Activated T-helper 1 cell treated with anti-CD3 and anti-CD28 coated beads, Interleukin-2, amount 50 U/mL, for 16 hours (primary cell): ENCODE data around the gene C3orf52.
"Not testable (repeated sequence)": the region's sequence is repeated elsewhere in the genome, so short reads cannot be mapped to it uniquely, and the experiment has no call there.

Experiments
- DNase-seq, 2 donors: peaks; one replicate each; pipeline ENCODE4 v3.0.0-alpha.2; 2020; ENCODE audit warnings: low read depth in 1 of 2, low spot score in 1 of 2

C3orf52 gene

DNA sequence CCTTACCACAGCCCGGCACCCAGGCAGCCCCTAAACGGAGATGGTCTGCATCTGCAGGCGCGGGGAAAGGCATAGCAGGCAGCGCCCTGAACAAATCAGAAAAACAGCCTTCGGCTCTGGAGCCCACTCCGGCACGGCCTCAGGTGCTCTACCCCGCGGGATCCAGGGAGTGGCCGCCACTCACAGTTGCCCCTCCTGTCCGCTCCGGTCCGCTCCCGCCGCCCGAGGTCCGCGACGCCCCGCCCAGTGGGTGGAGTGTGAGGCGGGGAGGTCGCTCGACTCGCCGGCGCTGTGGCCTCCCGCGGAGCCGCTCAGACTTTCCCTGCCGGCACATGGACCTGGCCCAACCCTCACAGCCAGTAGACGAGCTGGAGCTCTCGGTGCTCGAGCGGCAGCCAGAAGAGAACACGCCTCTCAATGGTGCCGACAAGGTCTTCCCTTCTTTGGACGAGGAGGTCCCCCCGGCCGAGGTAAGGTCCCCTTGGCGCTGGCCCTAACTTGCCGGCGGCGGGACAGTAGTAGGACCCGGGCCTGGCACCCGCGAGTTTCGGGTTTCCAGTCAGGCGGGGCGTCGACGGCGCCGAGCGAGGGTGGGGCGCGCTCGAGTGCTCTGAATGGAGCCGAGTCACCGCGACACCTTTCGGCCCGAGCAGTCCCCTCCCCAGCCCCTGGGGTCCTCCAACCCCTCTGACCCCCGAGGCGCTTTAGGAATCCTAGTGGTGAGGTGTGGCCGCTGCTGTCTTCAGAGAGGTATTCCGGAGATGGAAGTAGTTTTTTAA, at the start of gene C3orf52:
TSS of gene C3orf52 (plus strand) at position 314 of the 779 bp plus-strand sequence. CDS start at position 333, 19 bp downstream.
- DNase-seq = peak; percentile 29 to 38

- not testable (repeated sequence) for DNase-seq
Observed at GRCh38 chr3:112037194-112037593, 49.0 kb upstream of the C3orf52 start.

DNA sequence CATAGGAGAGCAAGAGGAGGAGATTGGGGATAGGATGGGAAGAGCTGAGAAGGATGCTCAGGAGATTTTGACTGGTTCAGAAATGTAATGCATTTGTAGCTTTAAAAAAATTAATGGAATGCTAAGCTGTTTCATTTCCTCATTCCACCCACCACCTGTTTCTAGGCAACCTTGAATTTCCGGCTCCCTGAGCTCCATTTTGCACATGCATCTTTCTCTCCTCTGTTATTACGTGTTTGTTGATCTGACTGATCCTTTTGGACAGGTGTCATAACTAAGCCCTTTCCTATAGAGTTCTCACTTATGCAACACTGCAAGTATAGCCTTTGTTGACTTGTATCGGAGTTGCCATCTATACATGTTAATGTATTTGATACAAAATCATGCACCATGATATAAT, 47.3 kb upstream of the C3orf52 start:
- no peak for DNase-seq

DNA sequence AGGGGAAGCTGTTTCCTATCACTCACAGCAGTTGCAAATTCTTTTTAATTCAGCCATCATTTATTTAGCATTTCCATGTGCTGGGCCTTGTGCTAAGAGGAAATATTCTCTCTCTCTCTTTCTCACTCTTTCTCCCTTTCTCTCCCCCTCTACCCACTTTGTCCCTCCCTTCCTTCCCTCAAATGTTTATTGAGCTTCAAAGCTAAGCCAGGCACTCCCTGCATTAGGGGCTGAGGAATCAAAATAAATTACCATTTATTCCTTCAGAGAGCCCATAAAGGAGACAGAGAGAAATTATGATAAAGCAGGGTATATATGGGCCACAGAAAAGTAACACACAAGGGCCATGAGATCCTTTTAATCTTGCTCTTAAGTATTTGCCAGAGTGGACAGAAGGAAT, 44.9 kb upstream of the C3orf52 start:
- no peak for DNase-seq

GRCh38 chr3:112042842-112043280, 43.3 kb upstream of the C3orf52 start:
- no peak for DNase-seq

GRCh38 chr3:112043621-112044201, 42.5 kb upstream of the C3orf52 start:
- peak in 1 of 2 donors; percentile 15 for DNase-seq

GRCh38 chr3:112046599-112046998, 39.6 kb upstream of the C3orf52 start:
- no peak for DNase-seq

DNA sequence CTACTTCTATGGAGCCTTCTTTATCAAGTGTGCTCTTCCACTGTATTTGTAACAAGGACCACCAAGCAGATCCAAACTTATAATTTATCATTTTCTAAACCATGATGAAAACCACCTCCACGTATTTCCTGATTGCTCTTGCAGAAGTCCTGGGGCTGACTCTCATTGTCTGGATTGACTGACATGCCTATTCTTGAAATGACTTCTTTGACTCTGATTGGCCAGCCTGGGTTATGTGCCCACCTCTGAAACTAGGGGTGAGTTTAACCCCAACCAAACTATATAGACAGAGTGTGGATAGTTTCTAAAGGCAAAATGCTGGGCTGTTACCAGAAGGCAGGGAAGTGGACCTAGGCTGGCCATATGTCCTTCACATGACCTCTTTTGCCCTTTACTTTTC, 38.9 kb upstream of the C3orf52 start:
- no peak for DNase-seq

GRCh38 chr3:112048911-112049310, 37.3 kb upstream of the C3orf52 start:
- DNase-seq = no peak

DNA sequence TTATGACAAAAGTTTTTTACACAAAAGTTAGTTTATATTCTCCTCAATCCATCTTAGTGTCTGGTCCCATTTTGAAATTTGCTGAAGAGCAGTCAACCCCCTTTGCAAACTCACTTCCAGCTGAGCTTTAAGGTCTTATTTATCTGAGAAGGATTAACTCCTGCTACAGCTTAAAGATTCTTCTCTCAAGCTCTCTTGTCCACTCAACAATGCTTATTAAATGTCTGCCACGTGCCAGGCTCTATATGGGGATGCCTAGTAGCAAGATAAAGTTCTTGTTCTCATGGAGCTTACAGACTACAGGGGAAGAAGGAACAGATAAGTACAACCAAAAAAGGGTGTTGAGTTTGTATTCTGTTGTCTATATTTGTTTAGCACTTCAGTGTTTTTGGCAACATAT, 33.0 kb upstream of the C3orf52 start:
- no peak for DNase-seq

DNA sequence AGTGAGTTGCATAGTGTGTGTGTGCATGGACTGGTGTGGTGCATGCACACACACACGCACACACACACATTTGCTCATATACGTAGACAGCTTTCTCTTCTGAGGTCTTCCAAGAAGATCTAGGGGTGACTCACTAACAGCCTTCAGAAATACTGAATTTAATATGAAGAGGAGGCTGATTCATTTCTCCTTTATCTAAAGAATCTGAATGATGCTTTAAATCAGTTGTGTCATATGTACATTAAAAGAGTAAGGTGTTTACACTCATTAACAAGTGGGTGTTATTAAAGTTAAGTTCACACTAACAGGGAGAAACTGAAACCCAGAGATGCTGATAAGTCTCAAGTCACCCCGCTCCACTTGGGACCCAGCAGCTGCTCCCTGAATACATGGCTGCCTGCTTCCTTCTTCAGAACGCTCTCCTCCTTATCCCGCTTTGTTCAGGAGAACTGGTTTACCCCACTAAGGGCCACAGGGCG, 29.7 kb upstream of the C3orf52 start:
- no peak for DNase-seq

DNA sequence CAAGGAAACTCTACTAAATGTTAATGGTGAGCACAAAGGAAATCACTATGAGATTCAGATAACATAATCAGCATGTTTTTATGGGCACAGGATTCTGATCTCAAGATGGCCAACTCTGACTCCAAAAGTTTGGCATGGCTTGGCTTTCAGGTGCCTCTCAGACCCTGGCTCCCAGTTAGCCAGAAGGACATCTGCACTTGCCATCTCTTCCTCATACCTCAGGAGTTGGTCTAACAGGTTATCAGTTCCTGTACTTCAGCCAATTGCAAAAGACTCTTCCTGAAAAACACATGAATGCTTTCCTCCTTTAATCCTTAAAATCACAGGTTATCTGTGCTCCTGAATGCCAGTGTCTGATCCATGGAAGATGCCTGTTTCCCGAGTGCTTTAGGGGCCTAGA, 26.7 kb upstream of the C3orf52 start:
- DNase-seq = no peak

DNA sequence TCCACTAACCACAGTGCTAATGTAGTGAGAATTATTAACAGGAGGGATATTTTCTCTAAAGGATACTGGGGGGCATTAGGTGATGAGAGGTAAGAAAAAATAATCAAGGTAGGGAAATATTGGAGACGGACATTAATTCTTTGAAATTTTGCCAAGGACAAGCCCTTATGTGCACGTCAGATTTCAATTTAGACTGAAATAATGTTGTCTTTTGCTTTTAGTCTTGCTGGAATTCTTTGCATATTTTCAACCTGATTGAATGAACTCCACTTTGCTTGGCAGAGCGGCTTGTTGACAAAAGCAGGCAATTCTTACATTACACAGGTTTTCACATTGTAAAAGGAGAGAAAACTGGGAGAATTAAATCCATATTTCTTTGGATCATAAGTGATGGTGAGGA, 25.0 kb upstream of the C3orf52 start:
- no peak for DNase-seq

GRCh38 chr3:112072387-112073060, 13.7 kb upstream of the C3orf52 start:
- DNase-seq = peak; percentile 31 to 54

DNA sequence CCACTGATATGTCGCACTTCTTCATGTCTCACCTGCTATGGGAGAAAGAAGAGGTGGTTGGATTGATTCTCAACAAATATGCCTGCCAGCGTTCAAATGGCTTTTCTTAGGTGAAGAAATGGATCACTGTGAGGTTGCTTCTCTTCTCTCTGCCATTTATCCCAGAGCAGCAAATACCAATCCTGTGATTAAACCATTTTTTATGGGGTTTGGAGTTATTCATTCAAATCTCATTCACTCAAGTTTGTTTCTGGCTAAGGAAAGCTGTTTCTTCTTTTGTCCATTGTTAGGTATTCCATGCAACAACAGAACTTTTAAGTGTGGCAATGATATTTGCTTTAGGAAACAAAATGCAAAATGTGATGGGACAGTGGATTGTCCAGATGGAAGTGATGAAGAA, 12.2 kb upstream of the C3orf52 start:
- no peak for DNase-seq

- no peak for DNase-seq
Observed at GRCh38 chr3:112074616-112075497, 11.3 kb upstream of the C3orf52 start.

DNA sequence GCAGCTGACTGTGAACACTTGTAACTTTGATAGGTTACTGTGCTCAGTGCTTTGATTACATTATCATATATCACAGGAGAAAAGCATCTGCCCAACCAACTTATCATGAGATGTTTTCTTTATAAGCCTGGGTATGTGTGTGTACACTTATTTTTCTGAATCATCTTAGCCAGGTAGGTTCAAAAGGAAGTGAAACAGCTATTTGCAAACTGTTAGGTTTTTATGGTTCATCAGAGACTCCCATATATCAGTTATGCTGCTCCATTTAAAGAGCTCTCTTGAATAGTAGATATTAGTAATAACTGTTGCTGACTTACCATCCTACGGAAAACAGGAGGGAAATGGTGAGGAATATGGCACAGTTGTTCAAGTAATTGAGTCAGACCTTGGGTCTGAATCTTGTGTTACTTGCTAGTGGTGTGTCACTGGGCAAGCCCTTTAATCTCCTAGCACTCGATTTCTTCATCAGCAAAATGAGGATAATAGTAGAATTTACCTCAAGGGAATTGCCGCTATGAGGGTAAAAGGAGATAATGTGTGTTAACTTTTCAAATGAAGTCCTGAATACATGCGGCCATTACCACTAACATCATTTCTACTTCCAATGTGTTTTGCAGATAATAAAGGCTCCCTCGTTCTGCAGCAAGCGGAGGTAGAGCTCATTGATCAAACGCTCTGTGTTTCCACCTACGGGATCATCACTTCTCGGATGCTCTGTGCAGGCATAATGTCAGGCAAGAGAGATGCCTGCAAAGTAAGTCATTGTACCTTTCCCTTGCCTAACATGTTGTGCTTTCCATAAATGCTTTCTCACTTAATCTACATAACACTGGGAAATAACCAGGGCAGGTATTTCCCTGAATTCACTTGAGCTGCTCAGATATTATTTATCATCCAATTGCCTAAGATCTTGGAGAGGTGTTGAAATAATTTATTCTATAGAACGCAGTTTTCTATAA, 7.8 kb upstream of the C3orf52 start:
- no peak for DNase-seq

GRCh38 chr3:112083239-112083638, 3.0 kb upstream of the C3orf52 start:
- DNase-seq = no peak

GRCh38 chr3:112084980-112085705, 1.0 kb upstream of the C3orf52 start:
- no peak for DNase-seq
